Measurements from ENCODE around the gene MCUB. TPM values are rescaled to one million over a fixed set of nuclear protein-coding genes. Genes with fewer than 3 reads are reported as not detected.

MCUB gene
- total and polyA plus RNA-seq, 12 donors, result 1.2 to 28.5 (median 5.0) TPM

- Histone ChIP-seq H3K9me3 (replicated peaks in 1 of 3) (no peaks in the 10 kb centered on the region), H3K4me3 (no peak overlapping the region), H3K27me3 (no peaks in the 10 kb centered on the region), H3K4me1 (replicated peaks in 1 of 2) (no peaks in the 10 kb centered on the region), H3K27ac (no peak overlapping the region), H3K36me3 (replicated peaks in 1 of 2) (no peaks in the 10 kb centered on the region)
- TF ChIP-seq POLR2A (IDR thresholded peaks at IDR 0.05) (no peak), CTCF (IDR thresholded peaks at IDR 0.05) (no peak)
- 82 to 90% (median 89%) methylated on average over 2 of the region's 2 CpGs for WGBS, 4 donors
- intact Hi-C loops (cut with DNase I), result no loop called here
- DNase-seq, result no peak
Observed at GRCh38 chr4:109615742-109616141, 55.7 kb downstream of the MCUB start.

DNA sequence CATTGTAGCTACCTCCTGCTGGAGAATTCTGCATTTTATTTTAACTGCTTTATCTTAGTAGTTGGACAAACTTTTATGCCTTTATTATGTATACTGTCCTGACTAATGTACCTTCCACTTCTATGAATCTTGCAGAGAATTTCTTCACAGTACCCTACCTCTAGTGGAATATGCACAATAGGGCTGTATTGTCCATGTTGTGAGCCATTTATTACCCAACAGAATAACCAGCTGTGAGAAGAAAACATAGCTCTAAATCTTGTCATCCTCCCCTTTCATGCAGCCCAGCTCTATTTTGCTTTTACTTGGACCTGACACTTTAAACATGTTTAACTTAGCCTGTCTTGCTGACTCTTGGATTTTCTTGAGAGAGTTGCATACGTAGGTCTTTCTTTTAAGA, 56.2 kb downstream of the MCUB start:
- WGBS, 4 donors, result 61 to 74% (median 66%) methylated on average over 1 of the region's 1 CpG

GRCh38 chr4:109622626-109623025, 62.6 kb downstream of the MCUB start:
- Histone ChIP-seq H3K27ac (no peak overlapping the region), H3K9me3 (replicated peaks in 1 of 3) (no peaks in the 10 kb centered on the region), H3K4me3 (no peak overlapping the region), H3K36me3 (replicated peaks in 1 of 2) (no peaks in the 10 kb centered on the region), H3K27me3 (no peaks in the 10 kb centered on the region), H3K4me1 (replicated peaks in 1 of 2) (no peaks in the 10 kb centered on the region)
- whole genome bisulfite sequencing, 4 donors, result 83 to 88% (median 86%) methylated on average over 7 of the region's 7 CpGs
- intact Hi-C loops (cut with DNase I), result no loop called here
- no peak for DNase-seq
- no peak for TF ChIP-seq CTCF (IDR thresholded peaks at IDR 0.05)
- no peak for TF ChIP-seq POLR2A (IDR thresholded peaks at IDR 0.05)

More for the DNA sequence above, 56.2 kb downstream of the MCUB start:
- intact Hi-C loops (cut with DNase I), result no loop called here
- Histone ChIP-seq H3K4me1 (replicated peaks in 1 of 2) (no peaks in the 10 kb centered on the region), H3K4me3 (no peak overlapping the region), H3K27ac (no peak overlapping the region), H3K36me3 (replicated peaks in 1 of 2) (no peaks in the 10 kb centered on the region), H3K9me3 (replicated peaks in 1 of 3) (no peaks in the 10 kb centered on the region), H3K27me3 (no peaks in the 10 kb centered on the region)
- no peak for TF ChIP-seq CTCF (IDR thresholded peaks at IDR 0.05)
- no peak for TF ChIP-seq POLR2A (IDR thresholded peaks at IDR 0.05)
- no peak for DNase-seq

DNA sequence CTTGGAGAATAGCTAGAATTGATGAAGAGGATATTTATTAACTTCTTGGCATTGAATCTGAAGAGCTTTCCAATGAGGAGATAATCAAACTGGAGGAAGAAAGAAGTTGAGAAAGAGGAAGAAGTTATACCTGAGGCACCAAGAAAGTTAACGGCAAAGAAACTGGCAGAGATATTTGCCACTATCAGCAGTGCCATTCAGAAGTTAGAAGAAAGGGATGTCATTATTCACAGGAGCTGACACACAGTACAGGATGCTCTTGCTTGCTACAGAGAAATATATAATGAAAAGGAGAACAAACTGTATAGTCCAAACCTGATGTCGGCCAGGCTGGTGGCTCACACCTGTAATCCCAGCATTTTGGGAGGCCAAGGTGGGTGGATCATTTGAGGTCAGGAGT, 64.5 kb downstream of the MCUB start:
- Histone ChIP-seq H3K4me3 (no peak overlapping the region), H3K9me3 (replicated peaks in 1 of 3) (no peaks in the 10 kb centered on the region), H3K4me1 (replicated peaks in 1 of 2) (no peaks in the 10 kb centered on the region), H3K36me3 (replicated peaks in 1 of 2) (no peaks in the 10 kb centered on the region), H3K27ac (no peak overlapping the region), H3K27me3 (no peaks in the 10 kb centered on the region)
- DNase-seq, result no peak
- WGBS, 4 donors, result 76 to 94% (median 90%) methylated on average over 2 of the region's 2 CpGs
- intact Hi-C loops (cut with DNase I), result no loop called here
- TF ChIP-seq CTCF (IDR thresholded peaks at IDR 0.05) (no peak), POLR2A (IDR thresholded peaks at IDR 0.05) (no peak)

All from adrenal gland (tissue), 12 donors.